ENCODE data around the gene AFAP1.

Gene AFAP1

GRCh38 chr4:7956270-7956808 lies 16.7 kb upstream of the AFAP1 start:
- TF ChIP-seq, protein P1, sequence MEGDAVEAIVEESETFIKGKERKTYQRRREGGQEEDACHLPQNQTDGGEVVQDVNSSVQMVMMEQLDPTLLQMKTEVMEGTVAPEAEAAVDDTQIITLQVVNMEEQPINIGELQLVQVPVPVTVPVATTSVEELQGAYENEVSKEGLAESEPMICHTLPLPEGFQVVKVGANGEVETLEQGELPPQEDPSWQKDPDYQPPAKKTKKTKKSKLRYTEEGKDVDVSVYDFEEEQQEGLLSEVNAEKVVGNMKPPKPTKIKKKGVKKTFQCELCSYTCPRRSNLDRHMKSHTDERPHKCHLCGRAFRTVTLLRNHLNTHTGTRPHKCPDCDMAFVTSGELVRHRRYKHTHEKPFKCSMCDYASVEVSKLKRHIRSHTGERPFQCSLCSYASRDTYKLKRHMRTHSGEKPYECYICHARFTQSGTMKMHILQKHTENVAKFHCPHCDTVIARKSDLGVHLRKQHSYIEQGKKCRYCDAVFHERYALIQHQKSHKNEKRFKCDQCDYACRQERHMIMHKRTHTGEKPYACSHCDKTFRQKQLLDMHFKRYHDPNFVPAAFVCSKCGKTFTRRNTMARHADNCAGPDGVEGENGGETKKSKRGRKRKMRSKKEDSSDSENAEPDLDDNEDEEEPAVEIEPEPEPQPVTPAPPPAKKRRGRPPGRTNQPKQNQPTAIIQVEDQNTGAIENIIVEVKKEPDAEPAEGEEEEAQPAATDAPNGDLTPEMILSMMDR (IDR thresholded peaks at IDR 0.05; ENCODE audit: low read depth, low read length), result no peak
- Histone ChIP-seq H3K36me3 (no peaks in the 10 kb centered on the region), H3K9me3 (no peaks in the 10 kb centered on the region; the same call in 1 of the 2 replicates), H3K4me3 (ENCODE audit: low read depth, low read length) (no peak overlapping the region), H3K27me3 (no peaks in the 10 kb centered on the region), H3K4me1 (peaks cover 18% of the 10 kb centered on the region)
- DNase-seq, result peak; percentile 75

GRCh38 chr4:7955393-7955792 lies 15.7 kb upstream of the AFAP1 start:
- H3K36me3 ChIP-seq, result no peaks in the 10 kb centered on the region
- TF ChIP-seq, protein P1 (IDR thresholded peaks at IDR 0.05; ENCODE audit: low read depth, low read length), result no peak
- H3K4me1 ChIP-seq, result peaks cover 13% of the 10 kb centered on the region
- no peaks in the 10 kb centered on the region for H3K27me3 ChIP-seq
- no peaks in the 10 kb centered on the region; the same call in none of the 2 replicates for H3K9me3 ChIP-seq
- no peak overlapping the region for H3K4me3 ChIP-seq (ENCODE audit: low read depth, low read length)
- no peak for DNase-seq

- TF ChIP-seq, protein P1 (IDR thresholded peaks at IDR 0.05; ENCODE audit: low read depth, low read length), result no peak
- Histone ChIP-seq H3K4me1 (peaks cover 26% of the 10 kb centered on the region), H3K9me3 (no peaks in the 10 kb centered on the region; the same call in none of the 2 replicates), H3K27me3 (no peaks in the 10 kb centered on the region), H3K4me3 (ENCODE audit: low read depth, low read length) (no peak overlapping the region), H3K36me3 (no peaks in the 10 kb centered on the region)
- no peak for DNase-seq
Observed at GRCh38 chr4:7952615-7953014, 13.0 kb upstream of the AFAP1 start.

GRCh38 chr4:7950301-7951092 lies 10.8 kb upstream of the AFAP1 start:
- H3K4me3 ChIP-seq (ENCODE audit: low read depth, low read length), result no peak overlapping the region

GRCh38 chr4:7949759-7950158 lies 10.1 kb upstream of the AFAP1 start:
- TF ChIP-seq, protein P1 (IDR thresholded peaks at IDR 0.05; ENCODE audit: low read depth, low read length), result no peak
- Histone ChIP-seq H3K9me3 (no peaks in the 10 kb centered on the region; the same call in 1 of the 2 replicates), H3K27me3 (no peaks in the 10 kb centered on the region), H3K36me3 (no peaks in the 10 kb centered on the region), H3K4me1 (peaks cover 12% of the 10 kb centered on the region), H3K4me3 (ENCODE audit: low read depth, low read length) (no peak overlapping the region)
- DNase-seq, result no peak

More at GRCh38 chr4:7950301-7951092, 10.8 kb upstream of the AFAP1 start:
- Histone ChIP-seq H3K27me3 (no peaks in the 10 kb centered on the region), H3K9me3 (no peaks in the 10 kb centered on the region; the same call in 1 of the 2 replicates), H3K36me3 (no peaks in the 10 kb centered on the region), H3K4me1 (peaks cover 12% of the 10 kb centered on the region)
- DNase-seq, result no peak
- TF ChIP-seq, protein P1 (IDR thresholded peaks at IDR 0.05; ENCODE audit: low read depth, low read length), result no peak

GRCh38 chr4:7947927-7948326 lies 8.3 kb upstream of the AFAP1 start:
- no peaks in the 10 kb centered on the region for H3K36me3 ChIP-seq
- no peak overlapping the region for H3K4me3 ChIP-seq (ENCODE audit: low read depth, low read length)
- no peaks in the 10 kb centered on the region for H3K27me3 ChIP-seq
- no peak for DNase-seq
- H3K9me3 ChIP-seq, result no peaks in the 10 kb centered on the region; the same call in 1 of the 2 replicates
- TF ChIP-seq, protein P1 (IDR thresholded peaks at IDR 0.05; ENCODE audit: low read depth, low read length), result no peak
- H3K4me1 ChIP-seq, result peaks cover 12% of the 10 kb centered on the region

All from BE2C (cell line).